Bronchial epithelial cell (primary cell): ENCODE measurements around the gene ANKS1B. TPM values are rescaled to one million over a fixed set of nuclear protein-coding genes. Genes with fewer than 3 reads are reported as not detected.

Experiments used
- DNase-seq: peaks from one replicate; pipeline ENCODE4 v3.0.0-alpha.2; 2010; ENCODE audit warnings: low read depth
- FAIRE-seq: peaks from 2 replicates; lab custom pipeline; 2011; peaks lifted over from hg19 to GRCh38; lab: Jason Lieb, UNC
- H3K27me3 ChIP-seq: 2 replicates; pipeline ENCODE4 v1.5.1; 2011; ENCODE audit warnings: low read length; ENCODE audit not compliant: control insufficient read depth, insufficient read depth
- H3K36me3 ChIP-seq: 2 replicates; pipeline ENCODE4 v1.5.1; 2011; ENCODE audit warnings: low read length; ENCODE audit not compliant: control insufficient read depth, insufficient read depth
- H3K4me3 ChIP-seq: 2 replicates; pipeline ENCODE4 v1.5.1; 2011; ENCODE audit warnings: mild to moderate bottlenecking, low read depth, low read length, control low read depth
- total RNA-seq: library from RNA; depleted of rRNA; stranded (reverse); fragments of >200 nt; gene quantifications from 2 replicates; pipeline ENCODE4 v1.2.1, GENCODE V29; 2014
- TF ChIP-seq, protein P1 (sequence below): IDR thresholded peaks from 2 replicates; pipeline ENCODE4 v1.5.1; 2011; ENCODE audit warnings: mild to moderate bottlenecking, moderate library complexity, low read length, control low read depth, inconsistent platforms; ENCODE audit not compliant: insufficient read depth, severe bottlenecking

ANKS1B gene
- total RNA-seq, 1 donor from 2014 or later, result 0.26 TPM

GRCh38 chr12:99439399-99439798, 545.3 kb downstream of the ANKS1B start:
- TF ChIP-seq, protein P1, sequence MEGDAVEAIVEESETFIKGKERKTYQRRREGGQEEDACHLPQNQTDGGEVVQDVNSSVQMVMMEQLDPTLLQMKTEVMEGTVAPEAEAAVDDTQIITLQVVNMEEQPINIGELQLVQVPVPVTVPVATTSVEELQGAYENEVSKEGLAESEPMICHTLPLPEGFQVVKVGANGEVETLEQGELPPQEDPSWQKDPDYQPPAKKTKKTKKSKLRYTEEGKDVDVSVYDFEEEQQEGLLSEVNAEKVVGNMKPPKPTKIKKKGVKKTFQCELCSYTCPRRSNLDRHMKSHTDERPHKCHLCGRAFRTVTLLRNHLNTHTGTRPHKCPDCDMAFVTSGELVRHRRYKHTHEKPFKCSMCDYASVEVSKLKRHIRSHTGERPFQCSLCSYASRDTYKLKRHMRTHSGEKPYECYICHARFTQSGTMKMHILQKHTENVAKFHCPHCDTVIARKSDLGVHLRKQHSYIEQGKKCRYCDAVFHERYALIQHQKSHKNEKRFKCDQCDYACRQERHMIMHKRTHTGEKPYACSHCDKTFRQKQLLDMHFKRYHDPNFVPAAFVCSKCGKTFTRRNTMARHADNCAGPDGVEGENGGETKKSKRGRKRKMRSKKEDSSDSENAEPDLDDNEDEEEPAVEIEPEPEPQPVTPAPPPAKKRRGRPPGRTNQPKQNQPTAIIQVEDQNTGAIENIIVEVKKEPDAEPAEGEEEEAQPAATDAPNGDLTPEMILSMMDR, result no peak

DNA sequence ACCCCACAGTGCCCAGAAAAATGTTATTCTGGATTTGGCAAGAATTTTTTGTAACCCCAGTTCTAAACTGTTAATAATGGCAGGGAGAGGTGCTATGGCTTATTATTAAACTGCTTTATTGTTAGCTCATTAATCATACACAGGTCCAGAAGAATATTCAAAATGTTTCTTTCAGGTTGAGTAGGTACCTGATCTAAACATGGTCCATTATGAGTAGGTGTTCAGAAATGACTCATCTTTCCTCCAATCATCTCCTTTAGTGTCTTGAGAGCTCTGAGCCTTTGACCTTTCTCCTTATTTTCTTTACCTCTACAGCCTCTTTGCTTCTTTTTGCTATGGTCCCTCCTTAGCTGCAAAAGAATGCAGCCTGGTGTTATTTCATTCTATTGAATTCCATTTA, 548.2 kb downstream of the ANKS1B start:
- TF ChIP-seq, protein P1, result no peak
- H3K4me3 ChIP-seq, result no peak overlapping the region
- no peaks in the 10 kb centered on the region for H3K36me3 ChIP-seq
- FAIRE-seq, result no peak
- no peak for DNase-seq
- H3K27me3 ChIP-seq, result no peaks in the 10 kb centered on the region

More at GRCh38 chr12:99439399-99439798, 545.3 kb downstream of the ANKS1B start:
- Histone ChIP-seq H3K36me3 (no peaks in the 10 kb centered on the region), H3K27me3 (no peaks in the 10 kb centered on the region), H3K4me3 (no peak overlapping the region)
- DNase-seq, result no peak
- no peak for FAIRE-seq

GRCh38 chr12:99435095-99435791, 549.5 kb downstream of the ANKS1B start:
- Histone ChIP-seq H3K36me3 (no peaks in the 10 kb centered on the region), H3K4me3 (no peak overlapping the region), H3K27me3 (no peaks in the 10 kb centered on the region)
- TF ChIP-seq, protein P1, result no peak
- FAIRE-seq (no peak), DNase-seq (no peak)

GRCh38 chr12:99433155-99433554, 551.6 kb downstream of the ANKS1B start:
- Histone ChIP-seq H3K4me3 (no peak overlapping the region), H3K36me3 (no peaks in the 10 kb centered on the region), H3K27me3 (no peaks in the 10 kb centered on the region)
- no peak for FAIRE-seq
- TF ChIP-seq, protein P1, result no peak
- no peak for DNase-seq

DNA sequence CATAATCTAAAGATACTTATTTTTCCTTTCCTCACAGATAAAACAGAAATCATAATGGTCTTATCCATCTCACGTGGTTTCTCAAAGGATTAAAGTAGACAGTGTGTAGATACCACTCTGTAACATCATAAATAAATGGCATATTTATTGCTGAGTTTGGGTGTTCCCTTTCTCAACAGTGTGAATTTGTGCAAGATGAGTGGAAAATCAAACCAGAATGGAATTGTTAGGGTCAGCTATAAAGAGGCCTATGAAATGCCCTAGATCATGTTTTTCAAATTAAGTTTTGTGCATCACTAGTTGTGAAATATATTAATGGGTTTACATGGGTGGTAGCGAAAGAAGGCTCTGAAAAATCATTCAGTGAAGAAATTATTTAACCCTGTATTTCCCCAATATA, 553.5 kb downstream of the ANKS1B start:
- Histone ChIP-seq H3K36me3 (no peaks in the 10 kb centered on the region), H3K27me3 (no peaks in the 10 kb centered on the region), H3K4me3 (no peak overlapping the region)
- no peak for FAIRE-seq
- TF ChIP-seq, protein P1, result no peak
- DNase-seq, result no peak

- no peaks in the 10 kb centered on the region for H3K36me3 ChIP-seq
- FAIRE-seq (no peak), DNase-seq (no peak)
- H3K4me3 ChIP-seq, result no peak overlapping the region
- TF ChIP-seq, protein P1, result no peak
- H3K27me3 ChIP-seq, result no peaks in the 10 kb centered on the region
Observed at GRCh38 chr12:99427104-99427503, 557.6 kb downstream of the ANKS1B start.
